MM.1S (cell line): ENCODE results near the gene POMT2.

Experiments used
- DNase-seq: peaks from one replicate; pipeline ENCODE4 v3.0.0-alpha.2; 2015
- H2AFZ ChIP-seq: fragments of 300-600 bp; sonication (generic); 2 replicates; pipeline ENCODE4 v1.6.0; 2016; ENCODE audit warnings: antibody characterized with exemption, low read length
- H3F3A ChIP-seq: fragments of 300-600 bp; sonication (generic); 2 replicates; pipeline ENCODE4 v1.6.1; 2016; ENCODE audit warnings: mild to moderate bottlenecking, antibody characterized with exemption, low read length, moderate library complexity, mixed read lengths; ENCODE audit not compliant: insufficient read depth
- H3K27ac ChIP-seq: fragments of 300-600 bp; sonication (generic); 2 replicates; pipeline ENCODE4 v1.5.1; 2016; ENCODE audit warnings: mild to moderate bottlenecking, low read length
- H3K27me3 ChIP-seq: fragments of 300-600 bp; sonication (generic); replicated peaks from 2 replicates; pipeline ENCODE4 v1.6.0; 2016; ENCODE audit warnings: low read length; ENCODE audit not compliant: insufficient read depth
- H3K36me3 ChIP-seq: fragments of 300-600 bp; sonication (generic); replicated peaks from 2 replicates; pipeline ENCODE4 v1.6.1; 2016; ENCODE audit warnings: mild to moderate bottlenecking, low read length, mixed read lengths; ENCODE audit not compliant: insufficient read depth
- H3K4me1 ChIP-seq: fragments of 300-600 bp; sonication (generic); 2 replicates; pipeline ENCODE4 v1.6.1; 2016; ENCODE audit warnings: low read length, mixed read lengths
- H3K4me2 ChIP-seq: fragments of 300-600 bp; sonication (generic); 2 replicates; pipeline ENCODE4 v1.6.0; 2016; ENCODE audit warnings: low read depth, low read length
- H3K4me3 ChIP-seq: fragments of 300-600 bp; sonication (generic); 2 replicates; pipeline ENCODE4 v1.5.1; 2016; ENCODE audit warnings: low read length, mixed read lengths
- H3K79me2 ChIP-seq: fragments of 300-600 bp; sonication (generic); 2 replicates; pipeline ENCODE4 v1.6.1; 2016; ENCODE audit warnings: mixed run types, low read length, mixed read lengths
- H3K9ac ChIP-seq: fragments of 300-600 bp; sonication (generic); 2 replicates; pipeline ENCODE4 v1.6.1; 2016; ENCODE audit warnings: low read length, mixed read lengths
- H3K9me2 ChIP-seq: fragments of 300-600 bp; sonication (generic); replicated peaks from 2 replicates; pipeline ENCODE4 v1.6.1; 2016; ENCODE audit warnings: mild to moderate bottlenecking, low read length, mixed read lengths; ENCODE audit not compliant: insufficient read depth
- H3K9me3 ChIP-seq: fragments of 300-600 bp; sonication (generic); replicated peaks from 2 replicates; pipeline ENCODE4 v1.6.1; 2016; ENCODE audit warnings: mild to moderate bottlenecking, low read length, mixed read lengths; ENCODE audit not compliant: insufficient read depth
- H4K20me1 ChIP-seq: fragments of 300-600 bp; sonication (generic); 2 replicates; pipeline ENCODE4 v1.6.1; 2016; ENCODE audit warnings: mild to moderate bottlenecking, low read length, moderate library complexity, mixed read lengths; ENCODE audit not compliant: insufficient read depth
- EZH2 ChIP-seq: fragments of 300-600 bp; sonication (generic); optimal IDR thresholded peaks from 2 replicates; pipeline ENCODE3; 2017; ENCODE audit warnings: low read depth, mild to moderate bottlenecking, antibody characterized with exemption, low read length, mixed read lengths
- EZH2phosphoT487 ChIP-seq: fragments of 300-600 bp; sonication (generic); IDR thresholded peaks from 2 replicates; pipeline ENCODE4 v1.6.1; 2018; ENCODE audit warnings: antibody characterized with exemption, low read length
- TF ChIP-seq, protein P1 (sequence below): fragments of 300-600 bp; sonication (generic); IDR thresholded peaks from 2 replicates; pipeline ENCODE4 v1.5.1; 2016; ENCODE audit warnings: antibody characterized with exemption, low read length, mixed read lengths

The POMT2 gene

GRCh38 chr14:77359626-77360025, 38.9 kb upstream of the POMT2 start:
- Histone ChIP-seq H3K79me2 (no peaks in the 10 kb centered on the region), H3K27me3 (no peaks in the 10 kb centered on the region)
- no peak for TF ChIP-seq EZH2
- TF ChIP-seq, protein P1, sequence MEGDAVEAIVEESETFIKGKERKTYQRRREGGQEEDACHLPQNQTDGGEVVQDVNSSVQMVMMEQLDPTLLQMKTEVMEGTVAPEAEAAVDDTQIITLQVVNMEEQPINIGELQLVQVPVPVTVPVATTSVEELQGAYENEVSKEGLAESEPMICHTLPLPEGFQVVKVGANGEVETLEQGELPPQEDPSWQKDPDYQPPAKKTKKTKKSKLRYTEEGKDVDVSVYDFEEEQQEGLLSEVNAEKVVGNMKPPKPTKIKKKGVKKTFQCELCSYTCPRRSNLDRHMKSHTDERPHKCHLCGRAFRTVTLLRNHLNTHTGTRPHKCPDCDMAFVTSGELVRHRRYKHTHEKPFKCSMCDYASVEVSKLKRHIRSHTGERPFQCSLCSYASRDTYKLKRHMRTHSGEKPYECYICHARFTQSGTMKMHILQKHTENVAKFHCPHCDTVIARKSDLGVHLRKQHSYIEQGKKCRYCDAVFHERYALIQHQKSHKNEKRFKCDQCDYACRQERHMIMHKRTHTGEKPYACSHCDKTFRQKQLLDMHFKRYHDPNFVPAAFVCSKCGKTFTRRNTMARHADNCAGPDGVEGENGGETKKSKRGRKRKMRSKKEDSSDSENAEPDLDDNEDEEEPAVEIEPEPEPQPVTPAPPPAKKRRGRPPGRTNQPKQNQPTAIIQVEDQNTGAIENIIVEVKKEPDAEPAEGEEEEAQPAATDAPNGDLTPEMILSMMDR: no peak
- TF ChIP-seq EZH2phosphoT487: no peak

DNA sequence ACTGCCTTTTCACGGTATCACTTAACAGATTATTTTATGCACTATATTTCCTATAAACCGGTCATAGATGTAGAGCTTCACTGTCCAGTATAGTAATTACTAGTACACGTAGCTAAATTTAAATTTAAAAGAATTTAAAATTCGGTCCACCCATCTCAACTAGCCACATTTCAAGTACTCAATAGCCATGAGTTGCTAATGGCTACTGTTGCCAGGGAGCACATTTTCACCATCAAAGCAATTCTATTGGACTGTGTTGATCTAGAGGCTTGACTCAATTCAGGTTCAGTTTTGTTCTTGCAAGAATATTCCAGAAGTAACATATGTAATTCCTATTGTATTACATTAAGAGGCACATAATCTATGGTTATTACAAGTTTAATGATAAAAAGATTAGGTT, 36.2 kb upstream of the POMT2 start:
- Histone ChIP-seq H3K4me1 (no peaks in the 10 kb centered on the region), H3K4me3 (no peak overlapping the region), H3K27me3 (no peaks in the 10 kb centered on the region), H3K27ac (no peak overlapping the region), H3K9me2 (no peaks in the 10 kb centered on the region), H3K4me2 (no peak overlapping the region), H4K20me1 (no peaks in the 10 kb centered on the region), H3F3A (no peaks in the 10 kb centered on the region), H3K79me2 (no peaks in the 10 kb centered on the region), H3K9me3 (no peaks in the 10 kb centered on the region), H3K9ac (no peak overlapping the region), H3K36me3 (no peaks in the 10 kb centered on the region), H2AFZ (no peak overlapping the region)
- no peak for TF ChIP-seq EZH2phosphoT487
- TF ChIP-seq, protein P1: no peak
- no peak for TF ChIP-seq EZH2
- no peak for DNase-seq

More at GRCh38 chr14:77359626-77360025, 38.9 kb upstream of the POMT2 start:
- Histone ChIP-seq H3K4me3 (no peak overlapping the region), H3K27ac (no peak overlapping the region), H3K4me1 (no peaks in the 10 kb centered on the region), H3K36me3 (no peaks in the 10 kb centered on the region), H3K9me2 (no peaks in the 10 kb centered on the region), H4K20me1 (no peaks in the 10 kb centered on the region), H2AFZ (no peak overlapping the region), H3F3A (no peaks in the 10 kb centered on the region), H3K9me3 (no peaks in the 10 kb centered on the region), H3K9ac (no peak overlapping the region), H3K4me2 (no peak overlapping the region)
- DNase-seq: no peak

GRCh38 chr14:77355811-77356210, 35.1 kb upstream of the POMT2 start:
- Histone ChIP-seq H3K9ac (no peak overlapping the region), H3K4me3 (no peak overlapping the region), H3K4me1 (no peaks in the 10 kb centered on the region), H3K79me2 (no peaks in the 10 kb centered on the region), H4K20me1 (no peaks in the 10 kb centered on the region), H3K9me2 (no peaks in the 10 kb centered on the region), H3K4me2 (no peak overlapping the region), H3K9me3 (no peaks in the 10 kb centered on the region), H3K27ac (no peak overlapping the region), H3F3A (no peaks in the 10 kb centered on the region), H3K27me3 (no peaks in the 10 kb centered on the region), H3K36me3 (no peaks in the 10 kb centered on the region), H2AFZ (no peak overlapping the region)
- no peak for DNase-seq
- TF ChIP-seq, protein P1: no peak
- no peak for TF ChIP-seq EZH2
- TF ChIP-seq EZH2phosphoT487: no peak
